K562 (cell line): ENCODE measurements around the gene CEACAM20.

Experiments
- CHD2 ChIP-seq: IDR thresholded peaks from 2 replicates; pipeline ENCODE4 v1.6.1; 2011; ENCODE audit warnings: low read depth, low read length
- CTBP1 ChIP-seq: fragments of 450-650 bp; IDR thresholded peaks from 2 replicates; pipeline ENCODE4 v1.6.1; 2016; ENCODE audit warnings: borderline replicate concordance
- FOXJ2 ChIP-seq: fragments of 200-800 bp; sonication (Bioruptor generic); IDR thresholded peaks from 2 replicates; pipeline ENCODE4 v1.6.1; 2016; ENCODE audit warnings: missing genetic modification characterization, missing compliant biosample characterization
- LCOR ChIP-seq: sonication (generic); formaldehyde crosslinking; IDR thresholded peaks from 2 replicates; pipeline ENCODE4 v1.8.0; 2022; ENCODE audit warnings: mild to moderate bottlenecking, missing genetic modification reagents
- MTA2 ChIP-seq: fragments of 450-650 bp; IDR thresholded peaks from 2 replicates; pipeline ENCODE4 v1.6.1; 2016; ENCODE audit warnings: low read depth
- POLR2AphosphoS5 ChIP-seq: IDR thresholded peaks from 2 replicates; pipeline ENCODE4 v1.6.1; 2011; ENCODE audit warnings: mild to moderate bottlenecking, low read depth, low read length, moderate library complexity; ENCODE audit not compliant: control insufficient read depth, insufficient read depth
- REST ChIP-seq, 2 experiments: fragments of 450-650 bp; formaldehyde crosslinking in 1 of 2; IDR thresholded peaks; 2 replicates each; pipeline versions ENCODE4 v1.4.0 to v1.6.1; 2014 to 2020; ENCODE audit warnings: mild to moderate bottlenecking in 2 of 2, borderline replicate concordance in 1 of 2, low read depth in 1 of 2
- SP2 ChIP-seq: IDR thresholded peaks from 2 replicates; pipeline ENCODE4 v1.6.1; 2011; ENCODE audit warnings: mild to moderate bottlenecking, low read depth, low read length, moderate library complexity; ENCODE audit not compliant: poor library complexity, severe bottlenecking; ENCODE audit errors: extremely low read depth
- SPI1 ChIP-seq: IDR thresholded peaks from 2 replicates; pipeline ENCODE4 v1.6.1; 2011; ENCODE audit warnings: low read depth, low read length, control low read depth, borderline replicate concordance
- YY1 ChIP-seq, 3 experiments: IDR thresholded peaks; 2 replicates each; pipeline ENCODE4 v1.6.1; 2011; ENCODE audit warnings: low read length in 2 of 3, mild to moderate bottlenecking in 2 of 3, moderate library complexity in 2 of 3, borderline replicate concordance in 1 of 3, control low read depth in 1 of 3, low read depth in 1 of 3; ENCODE audit not compliant: insufficient read depth in 3 of 3, insufficient replicate concordance in 2 of 3, control insufficient read depth in 1 of 3, insufficient read length in 1 of 3; ENCODE audit errors: extremely low read depth in 1 of 3
- ZBTB8A ChIP-seq: fragments of 450-650 bp; IDR thresholded peaks from 2 replicates; pipeline ENCODE4 v1.6.1; 2018; ENCODE audit warnings: mild to moderate bottlenecking, moderate library complexity; ENCODE audit not compliant: partially characterized antibody
- ZNF263 ChIP-seq: sonication (generic); formaldehyde crosslinking; IDR thresholded peaks from 2 replicates; pipeline ENCODE4 v1.8.0; 2022; ENCODE audit warnings: mild to moderate bottlenecking, missing genetic modification reagents, borderline replicate concordance
- ZNF318 ChIP-seq, 2 experiments: fragments of 450-650 bp; IDR thresholded peaks; 2 replicates each; pipeline ENCODE4 v1.6.1; 2016; ENCODE audit warnings: mild to moderate bottlenecking in 2 of 2, borderline replicate concordance in 1 of 2, low read depth in 1 of 2, moderate library complexity in 1 of 2

GRCh38 chr19:44549507-44549906 lies 20.0 kb upstream of the CEACAM20 start:
- TF ChIP-seq ZBTB8A: no peak
- TF ChIP-seq MTA2: no peak
- TF ChIP-seq REST (IDR thresholded peaks at IDR 0.05; ENCODE audit: borderline replicate concordance): no peak
- no peak for TF ChIP-seq REST (CRISPR knock-in tag; IDR thresholded peaks at IDR 0.05; ENCODE audit: low read depth)
- TF ChIP-seq FOXJ2 (tag): no peak
- no peak for TF ChIP-seq ZNF263
- TF ChIP-seq LCOR (CRISPR knock-in tag): no peak
- TF ChIP-seq ZNF318 (IDR thresholded peaks at IDR 0.05; ENCODE audit: borderline replicate concordance in 1 of 2, low read depth in 1 of 2): no peak
- no peak for TF ChIP-seq YY1 (IDR thresholded peaks at IDR 0.05; ENCODE audit: borderline replicate concordance in 1 of 3, control insufficient read depth in 1 of 3, extremely low read depth in 1 of 3, insufficient read depth in 3 of 3, insufficient read length in 1 of 3, insufficient replicate concordance in 2 of 3, low read depth in 1 of 3, low read length in 2 of 3)
- no peak for TF ChIP-seq POLR2AphosphoS5
- no peak for TF ChIP-seq CTBP1
- TF ChIP-seq SP2: no peak
- TF ChIP-seq CHD2: no peak
- no peak for TF ChIP-seq SPI1
